HepG2 (cell line): ENCODE results near the gene ZNF624. TPM values are rescaled to one million over a fixed set of nuclear protein-coding genes. Genes with fewer than 3 reads are reported as not detected.
"Not testable (repeated sequence)": the region's sequence is repeated elsewhere in the genome, so short reads cannot be mapped to it uniquely, and the experiment has no call there.

Experiments
- ATAC-seq: fragments of 200-7000 bp; cut with Tn5 transposase; 3 replicates; pipeline ENCODE4 v1.9.1; 2020; ENCODE audit warnings: mild to moderate bottlenecking, moderate library complexity
- BruUV-seq: library from RNA; stranded (reverse); fragments of 400-500 nt; replicated peaks from 2 replicates; lab custom pipeline; 2021; lab: Mats Ljungman, UMichigan
- CTCF ChIA-PET: fragments of 300-600 bp; formaldehyde crosslinking; extraction: SDS; loops from one replicate; lab custom pipeline; 2021; ENCODE audit warnings: low total read pairs, inconsistent platforms, low intra/inter-chr PET ratio; lab: Yijun Ruan, JAX
- POLR2A ChIA-PET: fragments of 350-600 bp; sonication (Branson Sonifier 250); formaldehyde crosslinking; loops from one replicate; lab custom pipeline; 2020; ENCODE audit warnings: antibody characterized with exemption, inconsistent platforms; lab: Yijun Ruan, JAX
- DNase-seq: peaks from one replicate; pipeline ENCODE4 v3.0.0-alpha.2; 2015; ENCODE audit warnings: low spot score
- FAIRE-seq: peaks from 3 replicates; lab custom pipeline; 2011; peaks lifted over from hg19 to GRCh38; lab: Jason Lieb, UNC
- H2AFZ ChIP-seq: one replicate; pipeline ENCODE4 v1.6.1; 2011; ENCODE audit warnings: low read length, inconsistent platforms
- H3K27ac ChIP-seq: fragments of 300-600 bp; 3 replicates; pipeline ENCODE4 v1.8.0; 2011; ENCODE audit warnings: mixed run types, mild to moderate bottlenecking, mixed read lengths, low read length, inconsistent platforms; ENCODE audit not compliant: insufficient read depth; ENCODE audit errors: extremely low read length
- H3K27me3 ChIP-seq, 2 experiments: fragments of 200-600 bp in 1 of 2; 2 replicates in 1 of 2; 3 replicates in 1 of 2; pipeline versions ENCODE4 v1.6.0 to v1.8.0; 2011; ENCODE audit warnings: low read length in 2 of 2, mild to moderate bottlenecking in 2 of 2, moderate library complexity in 2 of 2, inconsistent platforms in 1 of 2; ENCODE audit not compliant: insufficient read depth in 2 of 2, control insufficient read depth in 1 of 2
- H3K36me3 ChIP-seq, 2 experiments: fragments of 200-600 bp in 1 of 2; replicated peaks in 1 of 2; 2 replicates in 1 of 2; 3 replicates in 1 of 2; pipeline versions ENCODE4 v1.5.1 to v1.8.0; 2011; ENCODE audit warnings: low read length in 2 of 2, inconsistent platforms in 1 of 2; ENCODE audit not compliant: insufficient read depth in 2 of 2, control insufficient read depth in 1 of 2
- H3K4me1 ChIP-seq: 2 replicates; pipeline ENCODE4 v1.5.1; 2012; ENCODE audit warnings: low read length, inconsistent platforms; ENCODE audit not compliant: insufficient read depth
- H3K4me2 ChIP-seq: 2 replicates; pipeline ENCODE4 v1.6.0; 2011; ENCODE audit warnings: low read depth, low read length, inconsistent platforms
- H3K4me3 ChIP-seq, 3 experiments: fragments of 200-600 bp in 1 of 3; sonication (generic), shearing (Covaris generic) in 1 of 3; replicated peaks in 1 of 3; 2 replicates each; pipeline ENCODE4 v1.5.1; 2011 to 2016; ENCODE audit warnings: low read length in 3 of 3, inconsistent platforms in 2 of 3, low read depth in 2 of 3, mild to moderate bottlenecking in 2 of 3, control low read depth in 1 of 3, mixed read lengths in 1 of 3; ENCODE audit not compliant: insufficient read depth in 1 of 3
- H3K79me2 ChIP-seq: one replicate; pipeline ENCODE4 v1.6.1; 2011; ENCODE audit warnings: low read length, inconsistent platforms; ENCODE audit not compliant: insufficient read depth
- H3K9ac ChIP-seq: 2 replicates; pipeline ENCODE4 v1.6.0; 2011; ENCODE audit warnings: mild to moderate bottlenecking, low read depth, low read length, inconsistent platforms; ENCODE audit not compliant: insufficient read depth
- H3K9me3 ChIP-seq: 2 replicates; pipeline ENCODE4 v1.5.1; 2012; ENCODE audit warnings: mild to moderate bottlenecking, low read length
- H4K20me1 ChIP-seq: 2 replicates; pipeline ENCODE4 v1.6.0; 2011; ENCODE audit warnings: inconsistent platforms, mild to moderate bottlenecking, low read length, moderate library complexity; ENCODE audit not compliant: insufficient read depth
- BCL6 ChIP-seq: IDR thresholded peaks from 2 replicates; pipeline ENCODE4 v1.6.1; 2016; ENCODE audit warnings: missing genetic modification reagents, missing compliant biosample characterization
- ETV5 ChIP-seq: IDR thresholded peaks from 2 replicates; pipeline ENCODE4 v1.6.1; 2018; ENCODE audit warnings: missing biosample characterization, missing genetic modification reagents, inconsistent platforms, borderline replicate concordance
- FOXA3 ChIP-seq: IDR thresholded peaks from 2 replicates; pipeline ENCODE4 v1.6.1; 2016; ENCODE audit warnings: missing genetic modification reagents, missing compliant biosample characterization
- HNF4A ChIP-seq: sonication (generic); formaldehyde crosslinking; IDR thresholded peaks from 2 replicates; pipeline ENCODE4 v1.4.0; 2020; ENCODE audit warnings: missing genetic modification reagents
- HOXA3 ChIP-seq: sonication (generic); formaldehyde crosslinking; IDR thresholded peaks from 2 replicates; pipeline ENCODE4 v1.5.0; 2020; ENCODE audit warnings: missing genetic modification reagents
- PPARG ChIP-seq: conservative IDR thresholded peaks from 2 replicates; pipeline ENCODE4 v1.6.1; 2016; ENCODE audit warnings: missing biosample characterization, missing genetic modification reagents
- SETDB1 ChIP-seq: sonication (generic); formaldehyde crosslinking; IDR thresholded peaks from 2 replicates; pipeline ENCODE4 v1.5.1; 2020; ENCODE audit warnings: missing genetic modification reagents, mild to moderate bottlenecking, borderline replicate concordance
- SOX6 ChIP-seq, 2 experiments: fragments of 450-650 bp in 1 of 2; sonication (generic) in 1 of 2; formaldehyde crosslinking in 1 of 2; IDR thresholded peaks; 2 replicates each; pipeline versions ENCODE4 v1.4.0 to v1.6.1; 2017 to 2020; ENCODE audit warnings: antibody characterized with exemption in 1 of 2, mild to moderate bottlenecking in 1 of 2, missing genetic modification reagents in 1 of 2
- ZMYM4 ChIP-seq: sonication (generic); formaldehyde crosslinking; IDR thresholded peaks from 2 replicates; pipeline ENCODE4 v1.8.1; 2023; ENCODE audit warnings: mild to moderate bottlenecking, missing genetic modification reagents
- ZNF607 ChIP-seq: sonication (generic); formaldehyde crosslinking; IDR thresholded peaks from 2 replicates; pipeline ENCODE4 v1.5.1; 2020; ENCODE audit warnings: missing genetic modification reagents, mild to moderate bottlenecking, borderline replicate concordance
- ZNF614 ChIP-seq: IDR thresholded peaks from 2 replicates; pipeline ENCODE4 v1.6.1; 2018; ENCODE audit warnings: missing biosample characterization, missing genetic modification reagents, inconsistent platforms, borderline replicate concordance
- WGBS: methylation state at CpG from one replicate; pipeline ENCODE4 v1.1.6; 2017; ENCODE audit warnings: low lambda C conversion rate; 5-methylcytosine and 5-hydroxymethylcytosine counted together
- in situ Hi-C: cut with HindIII; loops from 2 replicates; pipeline ENCODE4 v1.10.0; 2017; ENCODE audit warnings: low pct_unique_long_range_greater_than_20kb; ENCODE audit not compliant: extremely low pct_ligation_motif_present
- intact Hi-C: fragments of 100-400 bp; cut with micrococcal nuclease; formaldehyde crosslinking; loops from one replicate; pipeline ENCODE4 v1.10.0; 2022; ENCODE audit not compliant: unreplicated experiment
- polyA plus RNA-seq, 8 experiments: library from polyadenylated mRNA; depleted of rRNA in 3 of 8; stranded (reverse) in 7 of 8; unstranded in 1 of 8; fragments of >200 nt; fragmentation: Illumina TruSeq in 4 of 8; extraction: Trizol in 4 of 8; gene quantifications; 2 replicates each; pipeline versions ENCODE4 v1.2.1 to v1.2.3, GENCODE V29; 2011 to 2016; ENCODE audit warnings: low read depth in 4 of 8, missing spikeins in 1 of 8, mixed read lengths in 1 of 8; ENCODE audit not compliant: insufficient read depth in 1 of 8
- total RNA-seq, 5 experiments: library from RNA; depleted of rRNA; stranded (reverse); fragments of >200 nt; fragmentation: Illumina TruSeq; extraction: Trizol; gene quantifications; 2 replicates each; pipeline ENCODE4 v1.2.3, GENCODE V29; 2016; ENCODE audit warnings: low read depth in 1 of 5
- TF ChIP-seq, protein P1 (sequence below): sonication (generic); formaldehyde crosslinking; IDR thresholded peaks from 2 replicates; pipeline ENCODE4 v1.5.1; 2020; ENCODE audit warnings: mild to moderate bottlenecking, missing genetic modification reagents, moderate library complexity
- TF ChIP-seq, protein P2 (sequence below): sonication (generic); formaldehyde crosslinking; IDR thresholded peaks from 2 replicates; pipeline ENCODE4 v1.4.0; 2020; ENCODE audit warnings: missing genetic modification reagents

Gene ZNF624
- total and polyA plus RNA-seq, 2 of the 13 experiments (the other 11 are each of a cell fraction or from before 2014, with no cell fraction given) = 0.75 to 3.5 TPM

DNA sequence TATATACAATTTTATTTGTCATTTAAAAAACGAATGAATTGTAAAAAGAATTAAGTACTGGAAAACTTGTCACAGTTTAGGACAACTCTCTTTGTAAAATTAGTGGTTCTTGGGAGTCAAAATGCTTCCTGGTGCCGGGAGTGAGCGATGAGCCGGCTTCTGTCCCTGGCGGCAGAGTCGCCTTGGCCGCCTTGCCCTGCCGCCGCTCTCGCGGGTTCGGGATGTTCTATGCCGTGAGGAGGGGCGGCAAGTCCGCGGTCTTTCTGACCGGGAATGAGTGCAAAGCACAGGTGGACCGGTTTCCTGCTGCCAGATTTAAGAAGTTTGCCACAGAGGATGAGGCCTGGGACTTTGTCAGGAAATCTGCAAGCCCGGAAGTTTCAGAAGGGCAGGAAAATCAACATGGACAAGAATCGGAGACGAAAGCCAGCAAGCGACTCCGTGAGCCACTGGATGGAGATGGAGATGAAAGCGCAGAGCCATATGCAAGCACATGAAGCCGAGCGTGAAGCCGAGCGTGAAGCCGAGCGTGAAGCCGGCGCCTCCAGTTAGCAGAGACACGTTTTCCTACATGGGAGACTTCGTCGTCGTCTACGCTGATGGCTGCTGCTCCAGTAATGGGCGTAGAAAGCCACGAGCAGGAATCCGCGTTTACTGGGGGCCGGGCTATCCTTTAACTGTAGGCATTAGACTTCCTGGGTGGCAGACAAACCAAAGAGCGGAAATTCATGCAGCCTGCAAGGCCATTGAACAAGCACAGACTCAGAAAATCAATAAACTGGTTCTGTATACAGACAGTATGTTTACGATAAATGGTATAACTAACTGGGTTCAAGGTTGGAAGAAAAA is 29.9 kb upstream of the ZNF624 start:
- H3K36me3 ChIP-seq; H2AFZ ChIP-seq; H3K27me3 ChIP-seq; FAIRE-seq; H4K20me1 ChIP-seq; in situ Hi-C loops; H3K27ac ChIP-seq; H3K9ac ChIP-seq; BruUV-seq; H3K79me2 ChIP-seq; H3K9me3 ChIP-seq; CTCF ChIA-PET; intact Hi-C loops; H3K4me3 ChIP-seq; POLR2A ChIA-PET; TF ChIP-seq SOX6 (IDR thresholded peaks at IDR 0.05): not testable (repeated sequence)
- ATAC-seq (peak; percentile 84), DNase-seq (peak; percentile 17)
- Histone ChIP-seq H3K4me2 (peak overlapping the region; percentile 39; the same call in 1 of the 2 replicates), H3K4me1 (peaks cover 12% of the 10 kb centered on the region; the same call in 1 of the 2 replicates)
- WGBS = 51% methylated on average over 25 of the region's 44 CpGs
- TF ChIP-seq FOXA3 (peak; percentile 64), HOXA3 (CRISPR knock-in tag) (peak; percentile 40; the same call in 1 of the 2 replicates), ETV5 (CRISPR knock-in tag) (peak; percentile 59; the same call in 1 of the 2 replicates), PPARG (CRISPR knock-in tag) (peak; percentile 78; the same call in 1 of the 2 replicates), ZNF614 (CRISPR knock-in tag) (0 out of 2 replicates have a peak, but pooled peaks have one; percentile 44), SOX6 (CRISPR knock-in tag; IDR thresholded peaks at IDR 0.05) (peak; percentile 62), SETDB1 (CRISPR knock-in tag) (0 out of 2 replicates have a peak, but pooled peaks have one; percentile 49), BCL6 (0 out of 2 replicates have a peak, but pooled peaks have one; percentile 55), HNF4A (CRISPR knock-in tag) (peak; percentile 47), ZNF607 (CRISPR knock-in tag) (peak; percentile 45; the same call in 1 of the 2 replicates), ZMYM4 (CRISPR knock-in tag) (peak; percentile 58; the same call in 1 of the 2 replicates)
- TF ChIP-seq, protein P1, sequence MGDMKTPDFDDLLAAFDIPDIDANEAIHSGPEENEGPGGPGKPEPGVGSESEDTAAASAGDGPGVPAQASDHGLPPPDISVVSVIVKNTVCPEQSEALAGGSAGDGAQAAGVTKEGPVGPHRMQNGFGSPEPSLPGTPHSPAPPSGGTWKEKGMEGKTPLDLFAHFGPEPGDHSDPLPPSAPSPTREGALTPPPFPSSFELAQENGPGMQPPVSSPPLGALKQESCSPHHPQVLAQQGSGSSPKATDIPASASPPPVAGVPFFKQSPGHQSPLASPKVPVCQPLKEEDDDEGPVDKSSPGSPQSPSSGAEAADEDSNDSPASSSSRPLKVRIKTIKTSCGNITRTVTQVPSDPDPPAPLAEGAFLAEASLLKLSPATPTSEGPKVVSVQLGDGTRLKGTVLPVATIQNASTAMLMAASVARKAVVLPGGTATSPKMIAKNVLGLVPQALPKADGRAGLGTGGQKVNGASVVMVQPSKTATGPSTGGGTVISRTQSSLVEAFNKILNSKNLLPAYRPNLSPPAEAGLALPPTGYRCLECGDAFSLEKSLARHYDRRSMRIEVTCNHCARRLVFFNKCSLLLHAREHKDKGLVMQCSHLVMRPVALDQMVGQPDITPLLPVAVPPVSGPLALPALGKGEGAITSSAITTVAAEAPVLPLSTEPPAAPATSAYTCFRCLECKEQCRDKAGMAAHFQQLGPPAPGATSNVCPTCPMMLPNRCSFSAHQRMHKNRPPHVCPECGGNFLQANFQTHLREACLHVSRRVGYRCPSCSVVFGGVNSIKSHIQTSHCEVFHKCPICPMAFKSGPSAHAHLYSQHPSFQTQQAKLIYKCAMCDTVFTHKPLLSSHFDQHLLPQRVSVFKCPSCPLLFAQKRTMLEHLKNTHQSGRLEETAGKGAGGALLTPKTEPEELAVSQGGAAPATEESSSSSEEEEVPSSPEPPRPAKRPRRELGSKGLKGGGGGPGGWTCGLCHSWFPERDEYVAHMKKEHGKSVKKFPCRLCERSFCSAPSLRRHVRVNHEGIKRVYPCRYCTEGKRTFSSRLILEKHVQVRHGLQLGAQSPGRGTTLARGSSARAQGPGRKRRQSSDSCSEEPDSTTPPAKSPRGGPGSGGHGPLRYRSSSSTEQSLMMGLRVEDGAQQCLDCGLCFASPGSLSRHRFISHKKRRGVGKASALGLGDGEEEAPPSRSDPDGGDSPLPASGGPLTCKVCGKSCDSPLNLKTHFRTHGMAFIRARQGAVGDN (CRISPR knock-in tag) = peak; percentile 76
- TF ChIP-seq, protein P2, sequence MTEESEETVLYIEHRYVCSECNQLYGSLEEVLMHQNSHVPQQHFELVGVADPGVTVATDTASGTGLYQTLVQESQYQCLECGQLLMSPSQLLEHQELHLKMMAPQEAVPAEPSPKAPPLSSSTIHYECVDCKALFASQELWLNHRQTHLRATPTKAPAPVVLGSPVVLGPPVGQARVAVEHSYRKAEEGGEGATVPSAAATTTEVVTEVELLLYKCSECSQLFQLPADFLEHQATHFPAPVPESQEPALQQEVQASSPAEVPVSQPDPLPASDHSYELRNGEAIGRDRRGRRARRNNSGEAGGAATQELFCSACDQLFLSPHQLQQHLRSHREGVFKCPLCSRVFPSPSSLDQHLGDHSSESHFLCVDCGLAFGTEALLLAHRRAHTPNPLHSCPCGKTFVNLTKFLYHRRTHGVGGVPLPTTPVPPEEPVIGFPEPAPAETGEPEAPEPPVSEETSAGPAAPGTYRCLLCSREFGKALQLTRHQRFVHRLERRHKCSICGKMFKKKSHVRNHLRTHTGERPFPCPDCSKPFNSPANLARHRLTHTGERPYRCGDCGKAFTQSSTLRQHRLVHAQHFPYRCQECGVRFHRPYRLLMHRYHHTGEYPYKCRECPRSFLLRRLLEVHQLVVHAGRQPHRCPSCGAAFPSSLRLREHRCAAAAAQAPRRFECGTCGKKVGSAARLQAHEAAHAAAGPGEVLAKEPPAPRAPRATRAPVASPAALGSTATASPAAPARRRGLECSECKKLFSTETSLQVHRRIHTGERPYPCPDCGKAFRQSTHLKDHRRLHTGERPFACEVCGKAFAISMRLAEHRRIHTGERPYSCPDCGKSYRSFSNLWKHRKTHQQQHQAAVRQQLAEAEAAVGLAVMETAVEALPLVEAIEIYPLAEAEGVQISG (CRISPR knock-in tag) = 0 out of 2 replicates have a peak, but pooled peaks have one; percentile 20
